Suprapubic skin (tissue), 4 donors: ENCODE results near the gene ZDHHC5. TPM values are rescaled to one million over a fixed set of nuclear protein-coding genes. Genes with fewer than 3 reads are reported as not detected.

ENCODE experiments used
- DNase-seq, 2 donors: peaks; one replicate each; pipeline ENCODE4 v3.0.0-alpha.2; 2019; ENCODE audit warnings: low spot score in 2 of 2
- H3K27ac ChIP-seq: fragments of 200-600 bp; sonication (generic); one replicate; pipeline ENCODE4 v1.5.1; 2019
- H3K27me3 ChIP-seq: fragments of 200-600 bp; sonication (generic); one replicate; pipeline ENCODE4 v1.5.1; 2019
- H3K36me3 ChIP-seq: fragments of 200-600 bp; sonication (generic); one replicate; pipeline ENCODE4 v1.5.1; 2019
- H3K4me1 ChIP-seq: fragments of 200-600 bp; sonication (generic); one replicate; pipeline ENCODE4 v1.5.1; 2019
- H3K4me3 ChIP-seq: fragments of 200-600 bp; sonication (generic); one replicate; pipeline ENCODE4 v1.5.1; 2019; ENCODE audit warnings: mild to moderate bottlenecking
- H3K9me3 ChIP-seq: fragments of 200-600 bp; sonication (generic); one replicate; pipeline ENCODE4 v1.5.1; 2019
- CTCF ChIP-seq, 2 donors: fragments of 200-600 bp in 1 of 2; fragments of 450-650 bp in 1 of 2; sonication (generic) in 1 of 2; IDR thresholded peaks; one replicate each; pipeline ENCODE4 v1.5.1; 2016 to 2019; ENCODE audit warnings: antibody characterized with exemption in 2 of 2, mild to moderate bottlenecking in 1 of 2, moderate library complexity in 1 of 2
- EP300 ChIP-seq: sonication (generic); formaldehyde crosslinking; IDR thresholded peaks from one replicate; pipeline ENCODE4 v1.6.1; 2017; ENCODE audit warnings: antibody characterized with exemption
- POLR2A ChIP-seq, 2 donors: fragments of 450-650 bp; IDR thresholded peaks; one replicate each; pipeline ENCODE4 v1.6.1; 2017; ENCODE audit warnings: antibody characterized with exemption in 2 of 2, mild to moderate bottlenecking in 2 of 2, moderate library complexity in 2 of 2
- POLR2AphosphoS5 ChIP-seq, 3 donors: sonication (generic); formaldehyde crosslinking; IDR thresholded peaks; one replicate each; pipeline ENCODE4 v1.6.1; 2017; ENCODE audit warnings: antibody characterized with exemption in 3 of 3
- WGBS: methylation state at CpG from one replicate; pipeline ENCODE4 v1.1.5; 2018; 5-methylcytosine and 5-hydroxymethylcytosine counted together
- total RNA-seq, 4 donors: library from RNA; depleted of rRNA; stranded (reverse); fragments of >200 nt; gene quantifications; one replicate each; pipeline ENCODE4 v1.1.0, GENCODE V29; 2016

Gene ZDHHC5
- total RNA-seq, 4 donors from 2014 or later, result 61.7 to 93.9 (median 87.6) TPM

- H3K27me3 ChIP-seq, result no peaks in the 10 kb centered on the region
- peak; percentile 98 to 99 for DNase-seq
- peaks cover 39% of the 10 kb centered on the region for H3K4me1 ChIP-seq
- H3K9me3 ChIP-seq, result no peaks in the 10 kb centered on the region
- TF ChIP-seq EP300, result no peak
- peak in 2 of 3 donors; percentile 64 to 77 for TF ChIP-seq POLR2AphosphoS5 (IDR thresholded peaks at IDR 0.05)
- whole genome bisulfite sequencing, result 0% methylated on average over 23 of the region's 29 CpGs
- H3K4me3 ChIP-seq, result peak overlapping the region; percentile 98
- H3K36me3 ChIP-seq, result peaks cover 6% of the 10 kb centered on the region
- H3K27ac ChIP-seq, result peak overlapping the region; percentile 99
Observed at GRCh38 chr11:57667117-57667735, 688 bp upstream of the ZDHHC5 start.

- no peak for DNase-seq
- under 1% methylated on average over 26 of the region's 31 CpGs for WGBS
- Histone ChIP-seq H3K27me3 (no peaks in the 10 kb centered on the region), H3K27ac (peak overlapping the region; percentile 99), H3K36me3 (peaks cover 14% of the 10 kb centered on the region), H3K4me3 (peak overlapping the region; percentile 98), H3K4me1 (peaks cover 42% of the 10 kb centered on the region), H3K9me3 (no peaks in the 10 kb centered on the region)
- TF ChIP-seq POLR2A (IDR thresholded peaks at IDR 0.05), result no peak
- no peak for TF ChIP-seq POLR2AphosphoS5 (IDR thresholded peaks at IDR 0.05)
- TF ChIP-seq CTCF (IDR thresholded peaks at IDR 0.05), result no peak
- TF ChIP-seq EP300, result no peak
Observed at GRCh38 chr11:57668434-57668782, 494 bp downstream of the ZDHHC5 start.

GRCh38 chr11:57674251-57674650 lies 6.3 kb downstream of the ZDHHC5 start:
- peaks cover 67% of the 10 kb centered on the region for H3K4me1 ChIP-seq
- no peak for DNase-seq
- H3K4me3 ChIP-seq, result no peak overlapping the region
- H3K9me3 ChIP-seq, result no peaks in the 10 kb centered on the region
- peak overlapping the region; percentile 75 for H3K27ac ChIP-seq
- no peaks in the 10 kb centered on the region for H3K27me3 ChIP-seq
- peaks cover 42% of the 10 kb centered on the region for H3K36me3 ChIP-seq
- TF ChIP-seq POLR2A (IDR thresholded peaks at IDR 0.05) (no peak), POLR2AphosphoS5 (IDR thresholded peaks at IDR 0.05) (no peak), EP300 (no peak), CTCF (IDR thresholded peaks at IDR 0.05) (no peak)

- no peak for DNase-seq
- no peaks in the 10 kb centered on the region for H3K9me3 ChIP-seq
- H3K27ac ChIP-seq, result peak overlapping the region; percentile 75
- no peak for TF ChIP-seq CTCF (IDR thresholded peaks at IDR 0.05)
- TF ChIP-seq POLR2AphosphoS5 (IDR thresholded peaks at IDR 0.05), result no peak
- TF ChIP-seq POLR2A (IDR thresholded peaks at IDR 0.05), result no peak
- no peak for TF ChIP-seq EP300
- H3K27me3 ChIP-seq, result no peaks in the 10 kb centered on the region
- H3K4me3 ChIP-seq, result peak overlapping the region; percentile 13
- 76% methylated on average over 3 of the region's 3 CpGs for WGBS
- H3K4me1 ChIP-seq, result peaks cover 69% of the 10 kb centered on the region
- peaks cover 42% of the 10 kb centered on the region for H3K36me3 ChIP-seq
Observed at GRCh38 chr11:57675176-57675941, 7.4 kb downstream of the ZDHHC5 start.

GRCh38 chr11:57679396-57679795 lies 11.5 kb downstream of the ZDHHC5 start:
- TF ChIP-seq EP300 (no peak), POLR2AphosphoS5 (IDR thresholded peaks at IDR 0.05) (no peak)
- Histone ChIP-seq H3K4me1 (peaks cover 57% of the 10 kb centered on the region), H3K4me3 (no peak overlapping the region), H3K9me3 (no peaks in the 10 kb centered on the region), H3K27ac (peak overlapping the region; percentile 91), H3K36me3 (peaks cover 43% of the 10 kb centered on the region), H3K27me3 (no peaks in the 10 kb centered on the region)
- no peak for DNase-seq
- 47% methylated on average over 4 of the region's 4 CpGs for WGBS

- Histone ChIP-seq H3K36me3 (peaks cover 49% of the 10 kb centered on the region), H3K27me3 (no peaks in the 10 kb centered on the region), H3K4me3 (no peak overlapping the region), H3K27ac (peak overlapping the region; percentile 91), H3K4me1 (peaks cover 45% of the 10 kb centered on the region), H3K9me3 (no peaks in the 10 kb centered on the region)
- DNase-seq, result no peak
- TF ChIP-seq EP300 (no peak), POLR2AphosphoS5 (IDR thresholded peaks at IDR 0.05) (no peak), CTCF (IDR thresholded peaks at IDR 0.05) (no peak), POLR2A (IDR thresholded peaks at IDR 0.05) (no peak)
- WGBS, result 43% methylated on average over 2 of the region's 2 CpGs
Observed at GRCh38 chr11:57680552-57680874, 12.6 kb downstream of the ZDHHC5 start.
